Osteoblast (primary cell): ENCODE measurements around the gene SCUBE3. TPM values are rescaled to one million over a fixed set of nuclear protein-coding genes. Genes with fewer than 3 reads are reported as not detected.
A peak's percentile ranks its signal among the peaks of the same experiment; 100 is the strongest.

Experiments
- DNase-seq: peaks from one replicate; pipeline ENCODE4 v3.0.0; 2011; ENCODE audit warnings: low spot score, mixed read lengths; ENCODE audit not compliant: insufficient read length; ENCODE audit errors: missing footprints
- H2AFZ ChIP-seq: 2 replicates; pipeline ENCODE4 v1.6.0; 2011; ENCODE audit warnings: mild to moderate bottlenecking, low read length
- H3K27ac ChIP-seq: 2 replicates; pipeline ENCODE4 v1.5.1; 2011; ENCODE audit warnings: mild to moderate bottlenecking, low read depth, low read length, moderate library complexity
- H3K27me3 ChIP-seq: 2 replicates; pipeline ENCODE4 v1.6.0; 2012; ENCODE audit warnings: mild to moderate bottlenecking, control low read depth, inconsistent platforms, low read length, moderate library complexity; ENCODE audit not compliant: insufficient read depth
- H3K36me3 ChIP-seq: 2 replicates; pipeline ENCODE4 v1.5.1; 2011; ENCODE audit warnings: mild to moderate bottlenecking, low read length, control low read depth, moderate library complexity; ENCODE audit not compliant: insufficient read depth
- H3K4me1 ChIP-seq: 2 replicates; pipeline ENCODE4 v1.5.1; 2011; ENCODE audit warnings: mild to moderate bottlenecking, low read length, control low read depth, moderate library complexity; ENCODE audit not compliant: insufficient read depth
- H3K4me2 ChIP-seq: 2 replicates; pipeline ENCODE4 v1.6.0; 2011; ENCODE audit warnings: mild to moderate bottlenecking, low read length; ENCODE audit not compliant: insufficient read depth
- H3K4me3 ChIP-seq: fragments of 200-600 bp; sonication (generic); 3 replicates; pipeline ENCODE4 v1.5.1; 2012; ENCODE audit warnings: mild to moderate bottlenecking, low read length, inconsistent platforms; ENCODE audit not compliant: insufficient read depth
- H3K79me2 ChIP-seq: 2 replicates; pipeline ENCODE4 v1.6.0; 2012; ENCODE audit warnings: mild to moderate bottlenecking, low read length, control low read depth, inconsistent platforms; ENCODE audit not compliant: insufficient read depth
- H3K9me3 ChIP-seq: 2 replicates; pipeline ENCODE4 v1.5.1; 2011; ENCODE audit warnings: low read depth, low read length, control low read depth
- H4K20me1 ChIP-seq: 2 replicates; pipeline ENCODE4 v1.6.0; 2012; ENCODE audit warnings: mild to moderate bottlenecking, low read length, control low read depth; ENCODE audit not compliant: insufficient read depth
- total RNA-seq: library from RNA; depleted of rRNA; stranded (reverse); fragments of >200 nt; gene quantifications from 2 replicates; pipeline ENCODE4 v1.2.3, GENCODE V29; 2012
- TF ChIP-seq, protein P1 (sequence below): IDR thresholded peaks from 2 replicates; pipeline ENCODE4 v1.5.1; 2011; ENCODE audit warnings: mild to moderate bottlenecking, low read depth, low read length, moderate library complexity; ENCODE audit errors: extremely low read depth

SCUBE3 gene
- total RNA-seq, 1 donor: 30.4 TPM

DNA sequence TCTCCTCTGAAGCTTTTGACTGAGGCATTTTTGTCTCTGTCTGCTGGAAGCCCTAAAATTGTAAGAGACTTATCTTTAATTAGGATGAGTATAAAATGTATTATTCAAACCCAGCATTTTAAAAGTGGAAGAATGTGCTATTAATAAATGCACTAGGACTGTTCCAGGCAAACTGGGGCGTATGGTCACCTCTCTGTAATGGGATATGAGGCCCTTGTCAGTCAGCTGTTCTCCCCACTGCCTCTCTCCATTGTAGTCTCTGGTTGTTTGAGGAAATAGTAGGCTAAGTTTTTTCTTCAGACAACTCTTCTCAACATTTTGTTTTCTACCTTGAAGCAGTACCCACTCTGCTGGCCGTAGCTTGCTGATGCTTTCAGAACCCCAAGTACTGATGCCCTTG is 69.6 kb downstream of the SCUBE3 start:
- Histone ChIP-seq H2AFZ (no peak overlapping the region), H4K20me1 (peaks cover 2% of the 10 kb centered on the region), H3K4me2 (no peak overlapping the region), H3K9me3 (no peaks in the 10 kb centered on the region), H3K4me3 (no peak overlapping the region), H3K27me3 (no peaks in the 10 kb centered on the region), H3K4me1 (peaks cover 3% of the 10 kb centered on the region), H3K27ac (no peak overlapping the region), H3K79me2 (peaks cover 3% of the 10 kb centered on the region), H3K36me3 (peaks cover 64% of the 10 kb centered on the region)
- TF ChIP-seq, protein P1, sequence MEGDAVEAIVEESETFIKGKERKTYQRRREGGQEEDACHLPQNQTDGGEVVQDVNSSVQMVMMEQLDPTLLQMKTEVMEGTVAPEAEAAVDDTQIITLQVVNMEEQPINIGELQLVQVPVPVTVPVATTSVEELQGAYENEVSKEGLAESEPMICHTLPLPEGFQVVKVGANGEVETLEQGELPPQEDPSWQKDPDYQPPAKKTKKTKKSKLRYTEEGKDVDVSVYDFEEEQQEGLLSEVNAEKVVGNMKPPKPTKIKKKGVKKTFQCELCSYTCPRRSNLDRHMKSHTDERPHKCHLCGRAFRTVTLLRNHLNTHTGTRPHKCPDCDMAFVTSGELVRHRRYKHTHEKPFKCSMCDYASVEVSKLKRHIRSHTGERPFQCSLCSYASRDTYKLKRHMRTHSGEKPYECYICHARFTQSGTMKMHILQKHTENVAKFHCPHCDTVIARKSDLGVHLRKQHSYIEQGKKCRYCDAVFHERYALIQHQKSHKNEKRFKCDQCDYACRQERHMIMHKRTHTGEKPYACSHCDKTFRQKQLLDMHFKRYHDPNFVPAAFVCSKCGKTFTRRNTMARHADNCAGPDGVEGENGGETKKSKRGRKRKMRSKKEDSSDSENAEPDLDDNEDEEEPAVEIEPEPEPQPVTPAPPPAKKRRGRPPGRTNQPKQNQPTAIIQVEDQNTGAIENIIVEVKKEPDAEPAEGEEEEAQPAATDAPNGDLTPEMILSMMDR: no peak
- DNase-seq: no peak

DNA sequence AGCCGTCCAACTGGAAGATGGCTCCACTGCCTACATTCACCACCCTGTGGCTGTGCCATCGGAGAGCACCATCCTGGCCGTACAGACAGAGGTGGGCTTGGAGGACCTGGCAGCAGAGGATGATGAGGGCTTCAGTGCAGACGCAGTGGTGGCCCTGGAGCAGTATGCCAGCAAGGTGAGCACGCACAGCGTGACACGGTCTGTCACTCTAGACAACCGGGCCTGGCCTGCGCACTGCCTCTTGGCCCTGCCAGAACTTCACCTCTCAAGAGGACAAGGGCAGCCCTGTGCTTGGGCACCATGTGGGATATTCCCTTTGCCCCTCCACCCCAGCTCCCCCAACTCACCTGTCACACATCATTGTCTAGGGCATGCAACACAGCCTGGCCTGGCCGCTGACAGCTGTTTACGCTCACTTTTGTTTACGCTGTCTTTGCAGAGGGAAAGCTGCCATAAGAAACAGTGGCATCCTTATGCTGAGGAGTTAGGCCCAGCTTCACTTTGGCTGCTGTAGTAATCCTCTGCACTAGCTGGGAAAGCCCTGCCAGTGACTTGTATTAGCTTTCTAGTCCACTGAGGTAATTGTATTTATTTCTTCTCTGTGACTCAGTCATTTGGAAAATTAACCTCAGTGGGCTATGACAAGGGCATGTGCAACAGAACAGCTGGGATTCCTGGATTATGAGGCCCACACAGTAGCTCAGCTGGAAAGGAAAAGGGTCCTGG is 74.1 kb downstream of the SCUBE3 start:
- no peak overlapping the region for H2AFZ ChIP-seq
- H4K20me1 ChIP-seq: no peaks in the 10 kb centered on the region
- H3K36me3 ChIP-seq: peaks cover 76% of the 10 kb centered on the region
- no peak overlapping the region for H3K4me3 ChIP-seq
- no peaks in the 10 kb centered on the region for H3K9me3 ChIP-seq
- TF ChIP-seq, protein P1: no peak
- no peaks in the 10 kb centered on the region for H3K27me3 ChIP-seq
- H3K27ac ChIP-seq: no peak overlapping the region
- no peak for DNase-seq
- no peaks in the 10 kb centered on the region for H3K4me1 ChIP-seq
- H3K4me2 ChIP-seq: no peak overlapping the region
- H3K79me2 ChIP-seq: no peaks in the 10 kb centered on the region

DNA sequence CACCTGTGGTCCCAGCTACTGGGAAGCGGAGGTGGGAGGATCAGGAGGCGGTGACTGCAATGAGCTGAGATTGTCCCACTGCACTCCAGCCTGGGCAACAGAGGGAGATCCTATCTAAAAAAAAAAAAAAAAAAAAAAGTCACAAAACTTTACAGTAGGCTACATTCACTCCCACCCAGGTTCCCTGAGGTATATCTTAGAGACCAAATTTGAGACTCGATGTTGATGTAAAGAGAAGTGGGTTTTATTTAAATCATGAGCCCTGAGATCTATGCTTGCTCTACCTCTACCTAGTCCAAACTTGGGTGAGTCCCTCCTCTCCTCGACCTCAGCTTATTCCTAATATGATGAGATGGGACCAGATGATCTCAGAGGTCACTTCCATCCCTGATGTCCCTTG is 75.1 kb downstream of the SCUBE3 start:
- peaks cover 76% of the 10 kb centered on the region for H3K36me3 ChIP-seq
- H3K27ac ChIP-seq: no peak overlapping the region
- no peak overlapping the region for H3K4me2 ChIP-seq

DNA sequence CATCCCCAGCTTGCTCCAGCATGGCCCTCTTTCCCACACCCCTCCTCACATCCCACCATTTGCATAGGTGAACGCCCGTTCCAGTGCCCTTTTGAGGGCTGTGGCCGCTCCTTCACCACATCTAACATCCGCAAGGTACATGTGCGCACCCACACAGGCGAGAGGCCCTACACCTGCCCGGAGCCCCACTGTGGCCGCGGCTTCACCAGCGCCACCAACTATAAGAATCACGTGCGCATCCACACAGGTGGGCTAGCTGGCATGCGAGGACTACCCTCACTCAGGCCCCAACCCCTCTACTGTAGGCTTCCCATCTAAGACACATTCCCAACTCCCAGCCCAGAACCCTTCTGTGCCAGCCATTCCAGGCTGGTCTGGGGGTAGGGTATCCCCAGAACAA is 77.7 kb downstream of the SCUBE3 start:
- no peaks in the 10 kb centered on the region for H3K9me3 ChIP-seq
- H3K4me2 ChIP-seq: no peak overlapping the region
- no peak overlapping the region for H3K4me3 ChIP-seq
- H3K4me1 ChIP-seq: no peaks in the 10 kb centered on the region
- H4K20me1 ChIP-seq: no peaks in the 10 kb centered on the region
- DNase-seq: peak; percentile 60
- no peaks in the 10 kb centered on the region for H3K79me2 ChIP-seq
- TF ChIP-seq, protein P1: no peak
- no peak overlapping the region for H3K27ac ChIP-seq
- H3K27me3 ChIP-seq: no peaks in the 10 kb centered on the region
- H3K36me3 ChIP-seq: peaks cover 81% of the 10 kb centered on the region
- no peak overlapping the region for H2AFZ ChIP-seq

More for the DNA sequence above, 75.1 kb downstream of the SCUBE3 start:
- TF ChIP-seq, protein P1: no peak
- no peaks in the 10 kb centered on the region for H3K4me1 ChIP-seq
- H3K27me3 ChIP-seq: no peaks in the 10 kb centered on the region
- DNase-seq: no peak
- H2AFZ ChIP-seq: no peak overlapping the region
- no peaks in the 10 kb centered on the region for H3K9me3 ChIP-seq
- H4K20me1 ChIP-seq: no peaks in the 10 kb centered on the region
- no peak overlapping the region for H3K4me3 ChIP-seq
- H3K79me2 ChIP-seq: no peaks in the 10 kb centered on the region
